Neural cell (in vitro differentiated cells): Measurements from ENCODE around the gene ABCF2.

Source experiments
- CTCF ChIP-seq: fragments of 450-650 bp; IDR thresholded peaks from 2 replicates; pipeline ENCODE4 v1.5.1; 2014; ENCODE audit warnings: antibody characterized with exemption, mild to moderate bottlenecking, moderate library complexity; ENCODE audit not compliant: poor library complexity, severe bottlenecking
- EP300 ChIP-seq: fragments of 450-650 bp; conservative IDR thresholded peaks from 2 replicates; pipeline ENCODE4 v1.6.1; 2014; ENCODE audit warnings: antibody characterized with exemption, mild to moderate bottlenecking, moderate library complexity; ENCODE audit not compliant: poor library complexity, severe bottlenecking
- EZH2 ChIP-seq: fragments of 200-600, 300-800 bp; shearing (Covaris generic), sonication (generic); IDR thresholded peaks from 2 replicates; pipeline ENCODE4 v1.6.1; 2014; ENCODE audit warnings: antibody characterized with exemption, low read length, borderline replicate concordance, mild to moderate bottlenecking; ENCODE audit not compliant: insufficient read depth, poor library complexity, severe bottlenecking
- POLR2AphosphoS5 ChIP-seq: IDR thresholded peaks from 2 replicates; pipeline ENCODE4 v1.6.1; 2012
- RAD21 ChIP-seq: fragments of 450-650 bp; conservative IDR thresholded peaks from 2 replicates; pipeline ENCODE4 v1.6.1; 2014; ENCODE audit warnings: antibody characterized with exemption, mild to moderate bottlenecking, moderate library complexity
- REST ChIP-seq: IDR thresholded peaks from 2 replicates; pipeline ENCODE4 v1.6.1; 2012; ENCODE audit warnings: borderline replicate concordance
- TAF1 ChIP-seq: IDR thresholded peaks from 2 replicates; pipeline ENCODE4 v1.6.1; 2012; ENCODE audit warnings: low read depth

- no peak for TF ChIP-seq CTCF
- TF ChIP-seq POLR2AphosphoS5, result no peak
- TF ChIP-seq RAD21, result no peak
- no peak for TF ChIP-seq REST
- no peak for TF ChIP-seq EP300
- TF ChIP-seq TAF1, result no peak
- no peak for TF ChIP-seq EZH2
Observed at GRCh38 chr7:151240536-151240935, 13.5 kb upstream of the ABCF2 start.
